Measurements from ENCODE around the gene RAP2A.

RAP2A gene

DNA sequence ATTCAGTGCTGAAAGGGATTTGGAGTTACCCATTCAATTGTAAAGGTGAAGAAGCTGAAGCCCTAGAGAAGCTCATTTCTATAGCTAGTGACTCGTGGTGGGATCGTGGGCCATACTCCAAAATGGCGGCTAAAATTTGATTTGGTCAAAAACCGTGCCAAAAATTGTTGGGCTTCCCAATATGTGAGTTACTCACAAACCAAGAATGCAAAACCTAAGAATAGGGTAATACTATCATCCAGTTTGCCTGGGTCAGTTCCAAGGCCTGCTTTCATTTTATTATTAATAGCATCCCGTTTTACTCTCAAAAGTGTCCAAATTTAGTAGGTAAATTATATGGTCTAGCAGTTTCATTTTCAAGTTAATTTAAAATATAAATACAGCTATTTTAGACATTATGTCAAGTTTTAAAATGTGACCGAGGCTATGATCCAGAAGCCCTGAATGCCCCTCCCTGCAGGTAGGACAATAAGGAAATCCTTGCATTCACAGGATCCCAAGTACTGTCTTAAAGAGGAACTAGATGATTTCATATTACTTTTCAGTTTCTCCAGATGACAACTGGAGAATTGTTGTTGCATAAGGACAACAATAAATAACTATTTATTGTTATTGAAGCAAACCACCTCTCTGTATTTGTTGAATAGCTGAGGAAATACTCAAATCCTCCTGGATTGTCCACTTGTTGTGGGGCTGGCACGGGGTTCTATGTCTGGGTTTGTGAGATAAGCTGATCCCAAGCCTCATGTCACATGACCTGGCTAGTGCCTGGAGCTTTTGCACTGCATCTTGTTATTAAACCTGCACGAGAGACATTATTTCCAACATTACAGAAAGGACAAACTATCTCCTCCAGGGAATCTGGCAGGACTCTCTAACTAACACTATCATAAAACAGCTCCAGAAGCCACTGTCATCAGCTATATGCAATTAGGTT is 11.6 kb upstream of the RAP2A start:
- no peak for DNase-seq (ENCODE audit: low read depth in 1 of 2, low spot score in 1 of 2)

DNA sequence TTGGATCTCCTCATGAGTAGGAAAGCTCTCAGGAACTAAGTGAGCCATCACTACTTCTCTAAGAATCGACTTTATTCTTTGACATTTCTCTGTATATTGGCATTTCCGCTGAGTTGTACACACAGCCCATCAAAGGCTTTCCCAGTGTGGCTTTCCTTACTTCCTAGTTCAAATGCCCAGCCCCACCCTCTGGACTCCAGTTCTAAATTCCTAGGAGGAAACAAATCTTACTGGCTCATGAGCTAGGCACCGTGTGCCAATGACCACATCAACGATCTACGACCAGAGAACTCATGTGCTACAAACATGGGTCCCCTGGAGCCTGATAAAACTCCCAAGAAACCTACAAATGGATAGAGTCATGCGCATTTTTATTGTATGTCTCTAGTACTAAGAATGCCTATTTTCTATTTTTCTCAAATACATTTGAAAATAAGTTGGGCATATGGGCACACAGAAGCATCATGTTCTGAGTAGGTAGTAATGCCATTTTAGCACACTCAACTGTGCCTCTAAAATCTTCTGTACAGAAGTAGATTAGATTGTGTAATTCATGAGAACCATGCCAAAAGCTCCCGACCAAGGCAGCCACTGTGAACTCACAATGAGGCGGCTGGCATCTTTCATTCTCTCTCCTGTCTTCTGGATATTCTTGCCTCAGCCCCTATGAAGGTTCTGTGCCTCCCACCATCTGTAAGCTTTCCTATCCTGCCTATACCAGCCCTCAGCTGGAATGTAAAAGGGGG is 10.5 kb upstream of the RAP2A start:
- DNase-seq (ENCODE audit: low read depth in 1 of 2, low spot score in 1 of 2): no peak

DNA sequence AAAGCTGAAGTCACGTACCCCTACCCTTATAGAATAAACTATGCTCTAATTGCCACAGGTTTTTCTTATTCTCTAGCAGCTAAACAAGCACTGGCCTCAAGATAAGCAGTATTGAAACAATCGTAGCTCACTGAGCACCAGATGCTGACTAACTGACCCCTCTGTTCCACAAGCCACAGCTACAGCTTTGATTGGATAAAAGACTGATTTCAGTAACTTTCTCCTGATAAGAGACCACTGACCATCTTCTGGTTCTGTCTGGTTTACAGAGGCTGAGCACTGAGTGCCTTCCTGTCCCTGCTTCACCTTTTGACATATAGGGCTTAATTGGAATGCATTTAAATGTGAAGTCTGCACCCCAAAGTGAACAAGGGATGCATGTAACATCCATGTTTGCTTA is 8.4 kb upstream of the RAP2A start:
- no peak for DNase-seq (ENCODE audit: low read depth in 1 of 2, low spot score in 1 of 2)

DNA sequence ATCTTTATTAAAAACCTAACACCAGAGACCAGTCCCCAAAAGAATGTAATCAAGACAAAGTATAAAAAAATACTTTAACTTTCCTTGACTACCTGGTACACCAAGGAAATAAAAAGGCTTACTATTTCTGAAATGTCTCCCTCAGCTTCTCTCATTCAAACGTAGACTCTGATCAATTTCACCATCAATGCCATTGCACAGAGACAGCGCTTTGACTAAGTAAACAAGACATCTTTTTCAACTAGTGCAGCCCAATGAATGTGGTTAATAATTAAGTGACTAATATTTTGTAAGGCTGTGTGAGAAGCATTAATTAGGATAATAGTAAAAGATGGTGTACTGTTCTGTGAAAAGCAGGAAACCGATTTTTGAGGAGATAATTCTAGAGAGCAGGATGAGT is 7.3 kb upstream of the RAP2A start:
- DNase-seq (ENCODE audit: low read depth in 1 of 2, low spot score in 1 of 2): no peak

DNA sequence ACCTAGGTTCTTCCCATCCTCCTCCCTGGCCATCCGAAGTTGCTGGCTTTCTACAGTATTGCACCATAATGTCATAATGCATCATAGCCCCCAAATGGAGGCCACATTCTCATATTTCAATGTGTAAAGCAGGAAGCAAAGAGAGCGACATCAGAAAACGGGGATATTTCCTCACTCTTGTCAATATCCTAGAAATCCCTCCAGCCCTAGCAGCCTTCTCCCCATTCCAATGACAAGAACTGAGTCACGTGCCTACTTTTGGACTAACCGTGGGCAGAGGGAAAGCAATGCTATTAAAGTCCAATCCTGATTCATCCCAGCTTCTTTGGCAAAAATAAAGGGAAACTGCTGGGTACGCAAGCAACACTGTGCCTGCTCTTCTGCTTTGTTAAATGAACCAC is 4.3 kb upstream of the RAP2A start:
- DNase-seq (ENCODE audit: low read depth in 1 of 2, low spot score in 1 of 2): no peak

DNA sequence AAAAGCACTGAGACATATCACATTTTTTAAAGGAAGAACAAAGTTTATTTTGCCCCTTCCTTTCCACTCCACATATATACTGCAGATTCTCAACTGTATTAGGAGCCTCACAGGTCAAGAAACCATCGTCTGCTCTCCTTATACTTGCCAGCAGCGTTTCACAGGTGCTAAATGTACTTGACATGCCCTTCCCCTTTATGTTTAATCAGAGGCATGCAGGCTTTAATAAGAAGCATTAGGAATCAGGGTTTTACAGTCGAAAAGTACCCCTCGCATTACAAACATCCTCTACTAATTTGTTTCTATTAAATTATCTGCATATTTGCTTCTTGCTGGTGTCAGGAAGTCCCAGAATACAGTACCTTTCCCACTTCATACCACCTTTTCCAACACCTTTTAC is 3.7 kb upstream of the RAP2A start:
- DNase-seq (ENCODE audit: low read depth in 1 of 2, low spot score in 1 of 2): no peak

DNA sequence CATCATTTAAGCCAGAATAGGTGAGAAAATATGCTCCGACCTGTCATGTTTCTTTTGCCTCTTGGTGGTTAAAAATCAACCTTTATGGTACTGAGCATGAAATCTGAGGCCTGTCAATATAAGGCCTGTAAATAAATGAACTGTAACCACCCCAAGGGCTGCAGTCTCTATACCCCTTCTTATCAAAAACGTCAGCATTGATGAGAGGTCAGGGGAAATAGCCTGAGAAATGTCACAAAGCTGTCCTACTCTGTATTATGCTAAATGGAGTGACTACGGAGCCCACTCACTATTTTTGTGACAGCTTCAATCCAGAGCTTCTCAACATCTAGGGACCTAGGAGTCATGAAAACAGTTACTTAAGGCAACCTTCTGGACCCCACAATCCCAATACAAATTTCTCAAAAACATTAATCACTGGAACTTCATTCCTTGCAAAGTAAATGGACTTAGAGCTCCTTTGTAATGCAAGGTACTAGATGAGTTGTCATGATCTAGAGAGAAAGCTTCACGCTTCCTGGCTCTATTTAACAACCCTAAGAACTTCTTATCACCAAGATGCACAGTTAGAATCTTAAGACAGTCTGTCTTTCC is 2.7 kb upstream of the RAP2A start:
- no peak for DNase-seq (ENCODE audit: low read depth in 1 of 2, low spot score in 1 of 2)

DNA sequence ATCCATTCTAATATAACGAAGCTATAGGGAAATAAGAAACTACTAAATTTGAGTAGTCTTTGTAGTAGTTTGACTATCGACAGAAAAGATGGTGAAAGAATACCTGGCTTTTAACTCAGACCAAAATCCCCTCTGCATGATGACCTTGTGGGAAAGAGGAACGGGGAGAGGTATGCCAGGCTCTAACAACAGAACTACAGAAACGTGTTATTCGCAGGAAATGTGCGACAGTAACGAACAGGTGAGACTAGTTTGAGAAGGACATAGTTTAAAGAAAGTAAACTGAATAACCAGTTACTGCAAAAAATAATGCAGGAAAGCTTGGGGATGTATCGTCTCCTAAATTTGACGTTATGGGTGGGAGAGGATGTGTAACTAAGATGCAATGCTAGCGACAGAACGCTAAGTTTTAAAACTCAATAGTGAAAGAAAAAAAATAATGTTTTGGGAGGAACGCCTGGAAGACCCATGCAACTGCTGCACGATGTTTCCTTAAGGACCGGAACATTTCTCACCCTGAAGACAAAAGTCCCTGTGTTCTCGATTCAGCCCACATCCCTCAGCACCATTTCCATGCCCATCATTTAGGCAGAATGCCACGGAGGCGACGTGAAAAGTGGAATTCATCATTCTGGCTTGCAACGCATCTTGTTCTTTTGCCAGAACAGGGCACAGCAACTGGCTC is 1.6 kb upstream of the RAP2A start:
- no peak for DNase-seq (ENCODE audit: low read depth in 1 of 2, low spot score in 1 of 2)

DNA sequence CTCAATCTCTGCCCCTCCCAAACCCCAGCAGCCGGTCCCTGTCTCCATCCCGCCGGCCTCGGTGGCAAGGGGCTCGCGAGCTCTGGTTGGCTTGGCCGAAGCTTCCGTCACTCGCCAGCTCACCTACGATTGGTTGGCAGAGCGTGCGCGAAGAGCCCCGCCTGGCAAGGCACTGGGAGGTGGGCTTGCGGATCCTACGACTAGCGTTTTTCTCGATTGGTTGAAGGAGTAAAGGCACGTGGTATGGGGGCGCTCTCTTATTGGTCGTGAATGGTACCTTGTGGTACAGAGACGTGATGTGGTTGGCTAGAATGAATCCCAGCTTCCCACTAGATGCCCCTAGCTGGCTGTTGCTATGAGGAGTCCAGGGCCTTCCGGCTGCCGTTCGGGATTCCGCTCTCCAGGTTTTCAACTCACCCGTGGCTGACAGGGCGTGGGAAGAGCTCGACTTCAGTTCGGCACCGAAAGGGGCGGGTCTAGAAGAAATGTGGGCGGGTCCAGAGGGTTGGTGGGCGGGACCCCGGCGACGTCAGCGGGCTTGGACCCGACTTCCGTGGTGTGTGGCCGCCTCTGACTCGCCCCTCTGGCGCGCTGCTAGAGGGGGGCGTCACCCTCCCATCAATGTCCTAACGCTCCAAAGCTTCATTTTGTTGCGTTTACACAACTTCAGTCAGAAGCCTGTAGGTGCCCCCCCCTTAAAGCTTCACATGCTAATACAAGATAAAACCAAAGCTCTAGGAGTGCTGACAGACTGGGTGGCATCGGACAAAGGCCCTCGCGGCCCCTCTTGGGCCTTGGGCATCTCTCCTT is 847 bp upstream of the RAP2A start:
- peak; percentile 93 to 98 for DNase-seq (ENCODE audit: low read depth in 1 of 2, low spot score in 1 of 2)

DNA sequence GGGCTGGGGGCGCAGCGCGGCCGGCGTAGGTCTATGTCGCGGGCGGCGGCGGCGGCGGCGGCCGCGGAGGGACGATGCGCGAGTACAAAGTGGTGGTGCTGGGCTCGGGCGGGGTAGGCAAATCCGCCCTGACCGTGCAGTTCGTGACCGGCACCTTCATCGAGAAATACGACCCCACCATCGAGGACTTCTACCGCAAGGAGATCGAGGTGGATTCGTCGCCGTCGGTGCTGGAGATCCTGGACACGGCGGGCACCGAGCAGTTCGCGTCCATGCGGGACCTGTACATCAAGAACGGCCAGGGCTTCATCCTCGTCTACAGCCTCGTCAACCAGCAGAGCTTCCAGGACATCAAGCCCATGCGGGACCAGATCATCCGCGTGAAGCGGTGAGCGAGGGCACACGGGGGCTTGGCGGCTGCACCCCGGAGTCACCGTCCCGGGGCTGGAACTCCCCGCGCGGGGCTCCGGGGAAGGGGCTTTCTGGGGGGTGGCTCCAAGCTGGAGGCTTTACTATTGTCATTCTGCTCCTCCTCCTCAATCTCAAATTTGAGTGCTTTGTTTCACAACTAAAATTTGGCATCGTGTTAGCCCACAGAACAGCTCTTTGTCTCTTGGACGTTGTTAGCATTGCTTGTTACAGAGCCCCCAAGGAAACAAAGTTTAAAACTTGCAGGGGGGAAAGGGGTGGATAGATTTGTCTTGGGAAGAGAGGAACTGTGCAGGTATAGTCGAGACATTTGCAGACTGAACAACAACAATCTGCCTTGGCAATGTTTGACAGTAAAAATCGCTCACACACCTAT is 630 bp downstream of the RAP2A start:
- DNase-seq (ENCODE audit: low read depth in 1 of 2, low spot score in 1 of 2): peak; percentile 5 to 20

DNA sequence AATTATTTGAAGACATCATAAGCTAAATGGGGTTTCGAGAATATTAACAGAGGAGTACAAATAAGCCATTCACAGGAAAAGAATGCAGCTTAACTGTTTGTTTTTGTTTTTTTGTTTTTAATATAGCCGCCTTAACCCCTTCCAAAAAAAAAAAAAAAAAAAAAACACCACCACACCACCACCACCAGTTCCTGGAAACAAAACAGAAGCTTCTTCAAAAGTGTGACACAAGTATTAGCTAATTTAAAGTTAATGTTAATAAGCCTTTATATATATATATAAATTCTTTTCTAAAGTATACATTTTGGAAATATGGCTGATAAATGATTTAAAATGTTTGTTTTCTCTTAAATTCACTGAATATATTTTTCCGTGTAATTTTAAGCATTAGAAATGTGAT is 1.4 kb downstream of the RAP2A start:
- no peak for DNase-seq (ENCODE audit: low read depth in 1 of 2, low spot score in 1 of 2)

DNA sequence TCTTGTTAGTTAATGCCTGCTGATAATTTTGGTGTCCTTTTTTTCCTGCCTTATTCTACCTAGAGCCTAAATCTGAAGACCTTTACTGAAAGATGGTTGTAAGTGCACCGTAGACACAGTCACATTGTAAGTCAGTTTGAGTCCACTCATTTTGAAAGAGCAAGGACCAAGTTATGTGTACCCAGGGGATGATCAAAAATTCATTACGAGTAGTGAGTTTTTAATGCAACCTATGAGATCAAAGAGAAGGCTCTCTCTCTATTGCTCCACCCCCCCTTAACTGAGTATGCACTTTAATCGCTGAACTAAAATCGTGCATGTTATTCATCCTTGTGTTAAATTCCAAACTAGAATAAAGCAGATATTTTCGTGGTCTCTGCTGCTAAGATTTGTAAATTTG is 1.8 kb downstream of the RAP2A start:
- DNase-seq (ENCODE audit: low read depth in 1 of 2, low spot score in 1 of 2): no peak

DNA sequence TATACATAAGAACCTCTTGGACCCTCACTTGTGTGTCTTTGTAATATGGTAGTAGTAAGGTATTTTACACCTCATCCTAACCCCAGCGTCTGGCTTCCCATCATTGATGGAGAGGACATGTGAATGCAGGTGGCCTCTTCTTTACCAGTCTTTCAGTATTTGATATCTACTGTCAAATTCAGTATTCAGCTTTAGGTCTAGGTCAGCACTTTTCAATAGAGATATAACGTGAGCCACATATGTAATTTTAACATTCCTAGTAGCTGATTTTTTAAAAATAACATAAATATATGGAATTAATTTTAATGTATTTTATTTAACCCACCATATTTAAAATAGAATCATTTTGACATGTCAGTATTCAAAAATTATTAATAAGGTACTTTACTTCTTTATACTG is 2.9 kb downstream of the RAP2A start:
- DNase-seq (ENCODE audit: low read depth in 1 of 2, low spot score in 1 of 2): no peak

DNA sequence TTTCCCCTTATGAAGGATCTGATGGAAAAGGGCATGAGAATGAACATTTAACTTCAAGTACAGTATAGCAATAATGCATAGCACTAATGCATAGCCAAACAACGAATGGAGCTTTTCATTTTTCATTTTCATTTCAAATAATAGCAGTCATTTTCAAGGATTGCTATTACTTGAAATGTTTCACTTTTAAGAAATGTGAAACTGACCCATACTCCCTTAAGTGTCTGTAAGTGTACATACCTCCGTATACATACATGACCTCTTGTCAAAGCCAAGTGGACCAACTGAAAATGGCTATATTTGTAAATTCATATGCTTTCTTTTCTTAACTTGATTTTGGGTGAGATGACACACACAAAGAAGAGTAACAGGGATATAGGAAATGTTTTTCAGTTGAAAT is 3.8 kb downstream of the RAP2A start:
- no peak for DNase-seq (ENCODE audit: low read depth in 1 of 2, low spot score in 1 of 2)

DNA sequence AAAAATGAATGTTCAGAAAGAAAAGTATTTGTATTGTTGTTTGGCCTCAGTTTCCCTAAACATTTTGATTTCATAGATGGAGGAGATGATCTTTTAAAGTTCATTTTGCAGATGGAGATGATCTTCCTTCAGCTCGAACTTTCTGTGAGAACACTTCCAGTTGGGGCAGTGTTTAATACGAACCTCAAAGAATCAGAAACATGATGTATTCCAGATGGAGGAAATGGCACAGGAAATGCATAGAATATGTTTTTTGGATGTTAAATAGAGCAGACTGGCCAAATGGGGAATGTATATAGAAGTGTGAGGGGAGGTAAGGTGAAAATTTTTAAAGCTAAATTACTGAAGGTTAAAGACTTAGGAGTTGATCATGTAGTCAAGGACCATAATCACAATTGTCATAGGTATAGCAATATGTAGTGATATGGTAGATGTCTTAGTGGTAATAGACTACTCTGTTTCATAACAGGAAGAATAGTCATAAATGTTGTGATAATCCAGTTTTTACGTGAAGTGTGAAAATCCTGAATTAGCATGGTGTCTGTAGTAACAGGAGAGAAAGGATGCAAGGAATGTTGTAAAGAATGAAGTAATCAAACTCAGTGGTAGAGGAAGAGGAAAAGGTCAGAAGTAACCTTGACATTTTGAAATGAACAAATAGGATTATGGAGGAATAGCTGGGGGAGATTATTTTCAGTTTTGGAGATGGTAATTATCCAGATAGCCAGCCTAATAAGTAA is 5.1 kb downstream of the RAP2A start:
- no peak for DNase-seq (ENCODE audit: low read depth in 1 of 2, low spot score in 1 of 2)

DNA sequence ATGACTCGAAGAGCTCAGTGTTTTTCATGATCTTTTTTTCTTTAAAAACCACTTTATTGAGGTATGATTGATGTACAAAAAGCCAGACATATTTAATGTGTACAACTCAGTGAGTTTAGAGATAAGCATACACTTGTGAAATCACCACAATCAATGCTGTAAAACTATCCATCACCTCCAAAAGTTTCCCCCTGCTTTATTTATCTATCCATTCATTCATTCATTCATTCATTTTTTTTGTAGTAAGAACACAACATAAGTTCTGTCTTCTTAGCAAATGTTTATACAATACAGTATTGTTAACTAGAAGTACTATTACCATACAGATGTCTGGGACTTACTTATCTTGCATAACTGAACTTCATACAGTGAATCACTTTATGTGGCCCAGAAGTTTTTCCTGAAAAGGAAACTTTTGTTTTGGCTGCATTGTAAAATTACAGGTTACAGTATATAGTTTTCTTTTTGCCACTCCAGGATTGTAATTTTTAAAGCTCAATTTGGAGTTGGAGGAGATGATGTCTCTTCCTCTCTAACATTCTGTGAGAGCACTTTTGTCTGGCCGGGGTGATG is 6.7 kb downstream of the RAP2A start:
- no peak for DNase-seq (ENCODE audit: low read depth in 1 of 2, low spot score in 1 of 2)

DNA sequence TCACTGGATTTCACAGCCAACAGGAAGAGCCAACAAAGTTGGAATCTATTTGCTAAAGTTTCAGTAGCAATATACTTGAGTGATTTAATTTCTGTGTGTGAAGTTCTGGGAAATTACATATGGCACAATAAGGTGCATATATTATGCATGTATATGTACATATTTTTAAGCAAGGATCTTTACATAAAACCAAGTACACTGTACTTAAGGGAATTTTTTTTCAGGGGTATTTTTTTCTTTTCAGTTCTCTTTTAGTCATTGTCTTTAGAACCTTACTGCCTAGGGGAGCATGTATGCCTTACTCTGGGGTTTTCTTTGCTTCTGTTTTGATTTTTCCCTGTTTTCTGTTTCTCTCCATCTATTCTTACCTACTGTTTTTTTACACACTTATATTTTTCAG is 7.4 kb downstream of the RAP2A start:
- DNase-seq (ENCODE audit: low read depth in 1 of 2, low spot score in 1 of 2): no peak

DNA sequence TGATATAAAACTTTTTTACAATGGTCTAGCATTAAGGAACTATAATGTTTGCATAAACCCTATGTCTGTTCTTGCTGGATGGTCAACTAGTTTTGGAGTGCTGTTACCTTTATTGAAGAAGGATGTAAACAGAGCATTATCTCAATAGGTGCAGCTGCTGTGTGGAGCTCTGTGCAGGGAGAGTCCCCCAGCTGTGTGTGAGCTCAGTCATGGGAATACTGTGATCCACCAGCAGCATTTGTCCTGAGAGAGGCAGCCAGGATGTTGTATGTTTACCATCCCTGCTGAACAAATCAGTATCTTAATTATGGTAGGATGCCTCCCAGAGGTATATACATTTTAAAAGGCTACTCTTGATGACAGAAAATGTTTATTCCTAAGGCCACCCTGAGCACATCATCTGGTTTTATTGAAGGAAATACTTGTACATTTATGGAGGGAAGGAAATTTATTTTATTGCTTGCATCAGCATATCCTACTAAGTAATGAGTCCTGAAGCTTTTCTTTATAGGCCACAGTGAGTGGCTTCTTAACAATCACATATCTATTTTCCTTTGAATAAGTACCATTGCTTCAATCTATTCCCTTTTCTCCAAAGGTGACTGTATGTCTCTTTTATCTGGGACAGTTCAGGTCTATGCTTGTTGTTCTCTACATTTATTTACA is 11.7 kb downstream of the RAP2A start:
- DNase-seq (ENCODE audit: low read depth in 1 of 2, low spot score in 1 of 2): no peak

All from stimulated activated CD4-positive, alpha-beta T cell treated with anti-CD3 and anti-CD28 coated beads, Interleukin-15, amount 100 ng/mL, for 1 hour (primary cell).